HEK293 (cell line): ENCODE measurements around the gene THY1.
A peak's percentile ranks its signal among the peaks of the same experiment; 100 is the strongest.

Experiments
- CTCF ChIA-PET: fragments of 350-600 bp; formaldehyde crosslinking; extraction: SDS; loops from one replicate; lab custom pipeline; 2021; ENCODE audit warnings: antibody characterized with exemption; lab: Yijun Ruan, JAX
- POLR2A ChIA-PET: fragments of 300-600 bp; formaldehyde crosslinking; extraction: SDS; loops from one replicate; lab custom pipeline; 2020; ENCODE audit warnings: antibody characterized with exemption, inconsistent platforms; lab: Yijun Ruan, JAX
- H3K27ac ChIP-seq: fragments of 200-500 bp; sonication (Bioruptor generic); 2 replicates; pipeline ENCODE4 v1.5.1; 2014; ENCODE audit warnings: low read depth, low read length, control low read depth, inconsistent platforms; ENCODE audit errors: extremely low read depth
- H3K36me3 ChIP-seq, 2 experiments: fragments of 200-500 bp in 1 of 2; sonication (Bioruptor generic) in 1 of 2; 1 replicate in 1 of 2; 2 replicates in 1 of 2; pipeline ENCODE4 v1.5.1; 2014 to 2017; ENCODE audit warnings: inconsistent platforms in 2 of 2, low read length in 2 of 2; ENCODE audit not compliant: control insufficient read depth in 2 of 2, insufficient read depth in 1 of 2
- H3K4me1 ChIP-seq: fragments of 200-500 bp; sonication (Bioruptor generic); 2 replicates; pipeline ENCODE4 v1.5.1; 2014; ENCODE audit warnings: mild to moderate bottlenecking, low read length, inconsistent platforms; ENCODE audit not compliant: control insufficient read depth, insufficient read depth
- H3K4me3 ChIP-seq: 2 replicates; pipeline ENCODE4 v1.5.1; 2011; ENCODE audit warnings: low read depth, mild to moderate bottlenecking, control low read depth, low read length, moderate library complexity
- H3K9me3 ChIP-seq: fragments of 200-500 bp; sonication (Bioruptor generic); 2 replicates; pipeline ENCODE4 v1.5.1; 2014; ENCODE audit warnings: low read depth, low read length, inconsistent platforms; ENCODE audit not compliant: control insufficient read depth, insufficient read depth
- FEZF1 ChIP-seq: fragments of 450-650 bp; formaldehyde crosslinking; IDR thresholded peaks from 2 replicates; pipeline ENCODE4 v1.5.1; 2016; ENCODE audit warnings: missing biosample characterization, missing genetic modification characterization
- GLIS1 ChIP-seq: fragments of 450-650 bp; formaldehyde crosslinking; IDR thresholded peaks from 2 replicates; pipeline ENCODE4 v1.5.1; 2016; ENCODE audit warnings: missing biosample characterization, missing genetic modification characterization
- KLF1 ChIP-seq: fragments of 450-650 bp; formaldehyde crosslinking; IDR thresholded peaks from 2 replicates; pipeline ENCODE4 v1.5.1; 2016; ENCODE audit warnings: missing biosample characterization, missing genetic modification characterization
- KLF10 ChIP-seq: fragments of 450-650 bp; IDR thresholded peaks from 2 replicates; pipeline ENCODE4 v1.5.1; 2018; ENCODE audit warnings: missing biosample characterization, mild to moderate bottlenecking, missing genetic modification characterization
- KLF17 ChIP-seq: fragments of 450-650 bp; formaldehyde crosslinking; IDR thresholded peaks from 2 replicates; pipeline ENCODE4 v1.5.1; 2016; ENCODE audit warnings: missing biosample characterization, missing genetic modification characterization
- MZF1 ChIP-seq: fragments of 450-650 bp; formaldehyde crosslinking; IDR thresholded peaks from 2 replicates; pipeline ENCODE4 v1.5.1; 2017; ENCODE audit warnings: missing biosample characterization, missing genetic modification characterization, borderline replicate concordance
- REPIN1 ChIP-seq: fragments of 450-650 bp; formaldehyde crosslinking; IDR thresholded peaks from 2 replicates; pipeline ENCODE4 v1.5.1; 2017; ENCODE audit warnings: missing biosample characterization, missing genetic modification characterization, low read depth
- YY2 ChIP-seq: fragments of 450-650 bp; formaldehyde crosslinking; IDR thresholded peaks from 2 replicates; pipeline ENCODE4 v1.5.1; 2016; ENCODE audit warnings: missing biosample characterization, missing genetic modification characterization
- ZBTB17 ChIP-seq: fragments of 450-650 bp; formaldehyde crosslinking; IDR thresholded peaks from 2 replicates; pipeline ENCODE4 v1.5.1; 2016; ENCODE audit warnings: missing biosample characterization, missing genetic modification characterization
- ZFP41 ChIP-seq: fragments of 450-650 bp; formaldehyde crosslinking; IDR thresholded peaks from 2 replicates; pipeline ENCODE4 v1.5.1; 2016; ENCODE audit warnings: missing biosample characterization, missing genetic modification characterization, borderline replicate concordance
- ZNF174 ChIP-seq: fragments of 450-650 bp; formaldehyde crosslinking; IDR thresholded peaks from 2 replicates; pipeline ENCODE4 v1.5.0; 2017; ENCODE audit warnings: missing biosample characterization, mild to moderate bottlenecking, missing genetic modification characterization
- ZNF354C ChIP-seq: fragments of 450-650 bp; formaldehyde crosslinking; IDR thresholded peaks from 2 replicates; pipeline ENCODE4 v1.5.1; 2016; ENCODE audit warnings: missing biosample characterization, missing genetic modification characterization, low read depth, borderline replicate concordance
- ZNF555 ChIP-seq: fragments of 450-650 bp; formaldehyde crosslinking; conservative IDR thresholded peaks from 2 replicates; pipeline ENCODE4 v1.5.1; 2017; ENCODE audit warnings: missing biosample characterization, mild to moderate bottlenecking, missing genetic modification characterization, inconsistent platforms
- ZNF610 ChIP-seq: fragments of 450-650 bp; formaldehyde crosslinking; IDR thresholded peaks from 2 replicates; pipeline ENCODE4 v1.5.1; 2016; ENCODE audit warnings: missing biosample characterization, missing genetic modification characterization, borderline replicate concordance
- ZNF747 ChIP-seq: fragments of 450-650 bp; formaldehyde crosslinking; IDR thresholded peaks from 2 replicates; pipeline ENCODE4 v1.5.1; 2016; ENCODE audit warnings: missing biosample characterization, missing genetic modification characterization
- ZNF785 ChIP-seq: fragments of 450-650 bp; formaldehyde crosslinking; IDR thresholded peaks from 2 replicates; pipeline ENCODE4 v1.5.1; 2016; ENCODE audit warnings: missing biosample characterization, missing genetic modification characterization
- ZXDB ChIP-seq: fragments of 450-650 bp; formaldehyde crosslinking; IDR thresholded peaks from 2 replicates; pipeline ENCODE4 v1.5.1; 2016; ENCODE audit warnings: missing biosample characterization, missing genetic modification characterization
- TF ChIP-seq, protein P1 (sequence below): fragments of 450-650 bp; formaldehyde crosslinking; IDR thresholded peaks from 2 replicates; pipeline ENCODE4 v1.5.1; 2016; ENCODE audit warnings: missing biosample characterization, missing genetic modification characterization
- TF ChIP-seq, protein P2 (sequence below): fragments of 450-650 bp; formaldehyde crosslinking; IDR thresholded peaks from 2 replicates; pipeline ENCODE4 v1.5.1; 2017; ENCODE audit warnings: missing biosample characterization, missing genetic modification characterization

The THY1 gene

DNA sequence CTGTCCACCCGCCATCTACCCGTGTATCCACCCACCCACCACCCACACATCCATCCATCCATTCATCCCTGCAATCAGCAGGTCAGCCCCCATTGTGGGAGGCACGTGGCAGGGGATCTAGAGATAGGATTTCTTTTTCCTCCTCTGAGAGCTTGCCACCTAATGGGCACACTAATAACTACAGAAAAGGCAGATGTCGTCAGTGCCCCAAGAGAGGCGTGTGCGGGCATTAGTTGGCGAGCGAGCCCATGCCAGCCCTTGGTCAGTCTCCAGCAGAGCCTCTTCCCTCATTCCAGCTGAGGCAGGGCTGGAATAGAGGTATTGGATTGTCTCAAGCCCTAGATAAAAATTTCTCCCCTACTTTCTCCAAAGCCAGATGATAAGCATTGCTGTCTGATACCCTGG lies 51.2 kb downstream of the THY1 start (continued):
- TF ChIP-seq ZBTB17 (tag by site-specific recombination) (0 out of 2 replicates have a peak, but pooled peaks have one; percentile 25), GLIS1 (tag by site-specific recombination) (peak; percentile 57), ZFP41 (no peak), REPIN1 (tag by site-specific recombination) (no peak), KLF10 (tag by site-specific recombination) (no peak), ZNF610 (tag by site-specific recombination) (no peak), ZNF785 (no peak)
- TF ChIP-seq, protein P1, sequence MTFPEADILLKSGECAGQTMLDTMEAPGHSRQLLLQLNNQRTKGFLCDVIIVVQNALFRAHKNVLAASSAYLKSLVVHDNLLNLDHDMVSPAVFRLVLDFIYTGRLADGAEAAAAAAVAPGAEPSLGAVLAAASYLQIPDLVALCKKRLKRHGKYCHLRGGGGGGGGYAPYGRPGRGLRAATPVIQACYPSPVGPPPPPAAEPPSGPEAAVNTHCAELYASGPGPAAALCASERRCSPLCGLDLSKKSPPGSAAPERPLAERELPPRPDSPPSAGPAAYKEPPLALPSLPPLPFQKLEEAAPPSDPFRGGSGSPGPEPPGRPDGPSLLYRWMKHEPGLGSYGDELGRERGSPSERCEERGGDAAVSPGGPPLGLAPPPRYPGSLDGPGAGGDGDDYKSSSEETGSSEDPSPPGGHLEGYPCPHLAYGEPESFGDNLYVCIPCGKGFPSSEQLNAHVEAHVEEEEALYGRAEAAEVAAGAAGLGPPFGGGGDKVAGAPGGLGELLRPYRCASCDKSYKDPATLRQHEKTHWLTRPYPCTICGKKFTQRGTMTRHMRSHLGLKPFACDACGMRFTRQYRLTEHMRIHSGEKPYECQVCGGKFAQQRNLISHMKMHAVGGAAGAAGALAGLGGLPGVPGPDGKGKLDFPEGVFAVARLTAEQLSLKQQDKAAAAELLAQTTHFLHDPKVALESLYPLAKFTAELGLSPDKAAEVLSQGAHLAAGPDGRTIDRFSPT (tag by site-specific recombination): no peak
- TF ChIP-seq, protein P2, sequence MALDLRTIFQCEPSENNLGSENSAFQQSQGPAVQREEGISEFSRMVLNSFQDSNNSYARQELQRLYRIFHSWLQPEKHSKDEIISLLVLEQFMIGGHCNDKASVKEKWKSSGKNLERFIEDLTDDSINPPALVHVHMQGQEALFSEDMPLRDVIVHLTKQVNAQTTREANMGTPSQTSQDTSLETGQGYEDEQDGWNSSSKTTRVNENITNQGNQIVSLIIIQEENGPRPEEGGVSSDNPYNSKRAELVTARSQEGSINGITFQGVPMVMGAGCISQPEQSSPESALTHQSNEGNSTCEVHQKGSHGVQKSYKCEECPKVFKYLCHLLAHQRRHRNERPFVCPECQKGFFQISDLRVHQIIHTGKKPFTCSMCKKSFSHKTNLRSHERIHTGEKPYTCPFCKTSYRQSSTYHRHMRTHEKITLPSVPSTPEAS (tag by site-specific recombination): no peak

GRCh38 chr11:119371067-119371601 lies 51.8 kb downstream of the THY1 start:
- Histone ChIP-seq H3K4me1 (peaks cover 2% of the 10 kb centered on the region; the same call in 1 of the 2 replicates), H3K9me3 (no peaks in the 10 kb centered on the region), H3K27ac (no peak overlapping the region), H3K4me3 (no peak overlapping the region), H3K36me3 (no peaks in the 10 kb centered on the region)
- CTCF ChIA-PET: interaction anchor here (0.5 to 5.4 kb wide), 9 partner anchors 9 to 756 kb away, joined by 3 to 59 read pairs (median 5); partner anchors contain the start of genes C1QTNF5 and USP2
- no peak for TF ChIP-seq ZXDB (tag by site-specific recombination)
- no peak for TF ChIP-seq KLF1 (tag by site-specific recombination)
- TF ChIP-seq KLF17 (tag by site-specific recombination): no peak
- no peak for TF ChIP-seq FEZF1 (tag by site-specific recombination)
- TF ChIP-seq ZNF747 (tag by site-specific recombination): no peak
- TF ChIP-seq ZNF354C: no peak
- TF ChIP-seq YY2: no peak
- TF ChIP-seq ZNF174: no peak
- POLR2A ChIA-PET: interaction anchor here (0.9 to 1.5 kb wide), 3 partner anchors 10 to 276 kb away, joined by 3 to 4 read pairs (median 4); no protein-coding TSS in a partner anchor

GRCh38 chr11:119370486-119371046 lies 52.4 kb downstream of the THY1 start:
- peaks cover 2% of the 10 kb centered on the region; the same call in 1 of the 2 replicates for H3K4me1 ChIP-seq
- H3K9me3 ChIP-seq: no peaks in the 10 kb centered on the region
- ChIA-PET CTCF (interaction anchor here (0.5 to 5.4 kb wide), 12 partner anchors 10 to 756 kb away, joined by 3 to 59 read pairs (median 4); partner anchors contain the start of genes C1QTNF5, CBL and USP2), POLR2A (interaction anchor here (0.9 to 1.5 kb wide), 3 partner anchors 10 to 276 kb away, joined by 3 to 4 read pairs (median 4); no protein-coding TSS in a partner anchor)
- H3K36me3 ChIP-seq: no peaks in the 10 kb centered on the region
- no peak overlapping the region for H3K4me3 ChIP-seq
- TF ChIP-seq ZNF555 (tag by site-specific recombination): no peak
- TF ChIP-seq KLF1 (tag by site-specific recombination): peak; percentile 97
- TF ChIP-seq MZF1 (tag by site-specific recombination): 0 out of 2 replicates have a peak, but pooled peaks have one; percentile 68
- no peak overlapping the region for H3K27ac ChIP-seq
